ENCODE results near the gene ABHD12B. TPM values are rescaled to one million over a fixed set of nuclear protein-coding genes. Genes with fewer than 3 reads are reported as not detected.

ABHD12B gene
- total and polyA plus RNA-seq, 2 donors (not counting 3 experiments of a cell fraction or from before 2014, with no cell fraction given) = not detected

DNA sequence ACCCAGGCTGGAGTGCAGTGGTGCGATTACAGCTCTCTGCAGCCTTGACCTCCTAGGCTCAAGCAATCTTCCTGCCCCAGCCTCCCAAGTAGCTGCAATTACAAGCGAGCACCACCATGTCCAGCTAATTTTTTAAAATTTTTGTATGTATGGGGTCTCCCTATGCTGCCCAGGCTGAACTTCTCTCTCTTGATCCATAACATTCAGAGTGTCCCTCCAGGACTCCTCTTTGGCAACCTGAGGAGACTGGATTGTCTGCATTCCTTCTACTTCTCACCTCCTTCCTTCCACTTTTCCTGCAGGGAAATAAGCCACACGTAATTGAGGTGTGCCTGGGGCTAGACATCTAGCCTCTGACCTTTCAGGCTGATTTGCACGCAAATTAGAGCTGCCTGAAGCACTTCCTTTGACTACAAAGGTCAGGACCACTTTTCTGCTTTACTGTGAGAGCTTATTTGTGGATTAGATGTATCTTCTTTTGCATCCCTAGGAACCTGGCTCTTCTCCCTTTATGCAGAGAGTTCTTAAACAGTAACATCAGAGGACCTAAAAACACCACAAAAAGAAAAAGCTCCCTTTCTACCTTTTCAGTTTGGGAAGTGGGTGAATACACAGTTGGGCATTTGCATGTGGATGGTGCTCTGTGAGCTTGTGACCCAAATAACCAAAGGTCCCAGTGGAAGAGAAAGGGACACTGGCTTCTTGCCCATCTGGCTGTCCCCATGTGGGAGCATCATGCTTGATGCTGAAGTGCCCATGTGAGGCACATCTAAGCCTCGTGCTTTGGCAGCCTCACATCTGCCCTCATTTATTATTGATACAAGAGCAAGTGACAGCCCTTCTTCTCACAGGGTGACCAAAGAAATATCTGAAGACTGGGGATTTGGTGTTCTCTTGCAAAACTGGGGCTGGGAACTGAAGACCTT is 38.9 kb downstream of the ABHD12B start:
- no peaks in the 10 kb centered on the region for H4K20me1 ChIP-seq (replicated peaks; ENCODE audit: control insufficient read depth, extremely low read depth, insufficient read depth, low read length)
- no peak overlapping the region for H3K4me2 ChIP-seq (ENCODE audit: insufficient read depth, low read length)
- no peak for TF ChIP-seq FOS (IDR thresholded peaks at IDR 0.05; ENCODE audit: borderline replicate concordance, insufficient read depth, low read length)
- no peak for TF ChIP-seq POLR2A (IDR thresholded peaks at IDR 0.05; ENCODE audit: low read depth, low read length)
- H3K9ac ChIP-seq (replicated peaks; ENCODE audit: extremely low read depth, insufficient read depth, low read length) = no peak overlapping the region
- no peak overlapping the region for H3K4me3 ChIP-seq (replicated peaks in 1 of 3; ENCODE audit: insufficient read depth in 1 of 3, low read depth in 1 of 3, low read length in 3 of 3)
- H3K27me3 ChIP-seq (ENCODE audit: control insufficient read depth in 2 of 2, insufficient read depth in 2 of 2, low read length in 2 of 2) = no peaks in the 10 kb centered on the region
- ChIA-PET CTCF (no interaction called here), POLR2A (no interaction called here)
- H3K79me2 ChIP-seq (ENCODE audit: control insufficient read depth, insufficient read depth, low read length) = no peaks in the 10 kb centered on the region
- no peaks in the 10 kb centered on the region for H3K4me1 ChIP-seq (ENCODE audit: control insufficient read depth, extremely low read depth, insufficient read depth, low read length)
- FAIRE-seq = no peak
- no peak overlapping the region for H2AFZ ChIP-seq (ENCODE audit: low read depth, low read length)
- H3K9me3 ChIP-seq (replicated peaks; ENCODE audit: control insufficient read depth, insufficient read depth, low read length) = no peaks in the 10 kb centered on the region
- no TSS peak for BruUV-seq (replicated peaks)
- intact Hi-C loops (cut with micrococcal nuclease) = no loop called here
- no peak for DNase-seq (ENCODE audit: low read depth, low spot score)
- peaks cover 2% of the 10 kb centered on the region in 2 experiments for H3K36me3 ChIP-seq (ENCODE audit: control insufficient read depth in 2 of 2, extremely low read depth in 1 of 2, insufficient read depth in 2 of 2, low read length in 2 of 2)
- dilution Hi-C loops (cut with MboI; ENCODE audit: extremely low pct_ligation_motif_present, low sequenced_read_pairs) = no loop called here
- no peaks in the 10 kb centered on the region for H3K9me1 ChIP-seq (replicated peaks; ENCODE audit: control insufficient read depth, extremely low read depth, insufficient read depth, low read length)
- H3K27ac ChIP-seq (ENCODE audit: insufficient read depth, low read depth, low read length) = no peak overlapping the region

DNA sequence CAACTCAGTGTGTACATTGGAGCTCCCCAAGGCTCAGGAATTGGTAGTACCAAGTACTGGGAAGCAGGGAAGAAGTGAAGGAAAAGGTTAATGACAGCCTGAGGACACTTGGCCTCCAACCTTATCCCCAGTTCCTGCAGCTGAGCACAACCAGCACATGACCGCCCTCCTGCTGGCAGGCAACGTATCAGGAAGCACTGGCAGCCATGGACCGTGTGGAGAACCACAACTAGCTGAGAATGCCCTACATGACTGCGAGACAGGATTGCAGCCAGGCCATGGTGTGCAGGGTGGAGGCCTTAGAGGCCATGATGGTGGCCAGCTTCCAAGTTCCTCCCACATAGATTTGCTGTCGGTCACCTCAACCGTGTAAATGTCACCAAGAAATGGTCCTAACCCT is 45.6 kb downstream of the ABHD12B start:
- no TSS peak for BruUV-seq (replicated peaks)
- ChIA-PET POLR2A (no interaction called here), CTCF (no interaction called here)
- Histone ChIP-seq H3K27ac (ENCODE audit: insufficient read depth, low read depth, low read length) (no peak overlapping the region), H3K9ac (replicated peaks; ENCODE audit: extremely low read depth, insufficient read depth, low read length) (no peak overlapping the region), H3K4me3 (replicated peaks in 1 of 3; ENCODE audit: insufficient read depth in 1 of 3, low read depth in 1 of 3, low read length in 3 of 3) (no peak overlapping the region), H3K4me1 (ENCODE audit: control insufficient read depth, extremely low read depth, insufficient read depth, low read length) (no peaks in the 10 kb centered on the region), H3K79me2 (ENCODE audit: control insufficient read depth, insufficient read depth, low read length) (no peaks in the 10 kb centered on the region), H3K9me1 (replicated peaks; ENCODE audit: control insufficient read depth, extremely low read depth, insufficient read depth, low read length) (no peaks in the 10 kb centered on the region), H3K36me3 (ENCODE audit: control insufficient read depth in 2 of 2, extremely low read depth in 1 of 2, insufficient read depth in 2 of 2, low read length in 2 of 2) (peaks cover 2% of the 10 kb centered on the region in 2 experiments), H2AFZ (ENCODE audit: low read depth, low read length) (no peak overlapping the region), H4K20me1 (replicated peaks; ENCODE audit: control insufficient read depth, extremely low read depth, insufficient read depth, low read length) (no peaks in the 10 kb centered on the region), H3K9me3 (replicated peaks; ENCODE audit: control insufficient read depth, insufficient read depth, low read length) (no peaks in the 10 kb centered on the region), H3K4me2 (ENCODE audit: insufficient read depth, low read length) (no peak overlapping the region), H3K27me3 (ENCODE audit: control insufficient read depth in 2 of 2, insufficient read depth in 2 of 2, low read length in 2 of 2) (no peaks in the 10 kb centered on the region)
- dilution Hi-C loops (cut with MboI; ENCODE audit: extremely low pct_ligation_motif_present, low sequenced_read_pairs) (no loop called here), intact Hi-C loops (cut with micrococcal nuclease) (no loop called here)
- TF ChIP-seq EZH2 (IDR thresholded peaks at IDR 0.05; ENCODE audit: borderline replicate concordance, low read depth, low read length, severe bottlenecking) (no peak), FOS (IDR thresholded peaks at IDR 0.05; ENCODE audit: borderline replicate concordance, insufficient read depth, low read length) (no peak), JUN (IDR thresholded peaks at IDR 0.05; ENCODE audit: borderline replicate concordance, insufficient read depth, insufficient read length, low read depth) (no peak), MYC (IDR thresholded peaks at IDR 0.05; ENCODE audit: low read depth, low read length) (no peak), GATA2 (IDR thresholded peaks at IDR 0.05; ENCODE audit: insufficient read depth, insufficient read length, low read depth, low read length) (no peak), POLR2AphosphoS5 (IDR thresholded peaks at IDR 0.05; ENCODE audit: insufficient read depth, low read depth, low read length) (no peak), CTCF (IDR thresholded peaks at IDR 0.05; ENCODE audit: extremely low read depth in 1 of 2, insufficient read depth in 1 of 2, low read depth in 1 of 2, low read length in 2 of 2) (no peak), POLR2A (IDR thresholded peaks at IDR 0.05; ENCODE audit: low read depth, low read length) (no peak)
- TF ChIP-seq, protein P1, sequence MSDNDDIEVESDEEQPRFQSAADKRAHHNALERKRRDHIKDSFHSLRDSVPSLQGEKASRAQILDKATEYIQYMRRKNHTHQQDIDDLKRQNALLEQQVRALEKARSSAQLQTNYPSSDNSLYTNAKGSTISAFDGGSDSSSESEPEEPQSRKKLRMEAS (IDR thresholded peaks at IDR 0.05; ENCODE audit: insufficient read depth, insufficient read length) = no peak
- DNase-seq (ENCODE audit: low read depth, low spot score) (no peak), FAIRE-seq (no peak)
